ENCODE data around the gene SMARCA2.
A peak's percentile ranks its signal among the peaks of the same experiment; 100 is the strongest.

The SMARCA2 gene

DNA sequence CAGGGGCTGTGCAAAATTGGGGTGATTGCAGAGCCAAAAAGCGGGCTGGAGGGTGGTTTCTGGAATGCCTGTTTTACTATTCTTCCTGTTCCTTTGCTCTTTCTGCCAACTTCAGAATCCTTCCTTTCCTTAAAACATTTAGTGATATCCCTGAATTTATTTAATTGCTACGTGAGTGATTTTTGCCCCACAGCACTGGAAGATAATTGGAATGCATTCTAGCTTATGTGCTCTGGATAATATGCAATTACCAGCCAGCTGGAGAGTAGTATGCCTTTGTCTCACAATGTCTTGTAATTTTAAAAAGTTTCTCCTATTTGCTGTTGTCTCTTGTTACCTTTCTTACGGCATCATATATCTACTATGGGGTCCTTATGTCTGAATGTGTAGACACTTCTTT, 115.8 kb downstream of the SMARCA2 start:
- H3K4me3 ChIP-seq (replicated peaks; ENCODE audit: low read depth, low read length): no peak overlapping the region
- TF ChIP-seq CTCF (IDR thresholded peaks at IDR 0.05; ENCODE audit: low read length, missing control alignments): no peak

GRCh38 chr9:2132484-2133082, 117.4 kb downstream of the SMARCA2 start:
- peak; percentile 72 for DNase-seq (ENCODE audit: low read depth)
- peak; percentile 85 for TF ChIP-seq CTCF (IDR thresholded peaks at IDR 0.05; ENCODE audit: low read length, missing control alignments)
- H3K4me3 ChIP-seq (replicated peaks; ENCODE audit: low read depth, low read length): no peak overlapping the region

More for the DNA sequence above, 115.8 kb downstream of the SMARCA2 start:
- DNase-seq (ENCODE audit: low read depth): no peak

DNA sequence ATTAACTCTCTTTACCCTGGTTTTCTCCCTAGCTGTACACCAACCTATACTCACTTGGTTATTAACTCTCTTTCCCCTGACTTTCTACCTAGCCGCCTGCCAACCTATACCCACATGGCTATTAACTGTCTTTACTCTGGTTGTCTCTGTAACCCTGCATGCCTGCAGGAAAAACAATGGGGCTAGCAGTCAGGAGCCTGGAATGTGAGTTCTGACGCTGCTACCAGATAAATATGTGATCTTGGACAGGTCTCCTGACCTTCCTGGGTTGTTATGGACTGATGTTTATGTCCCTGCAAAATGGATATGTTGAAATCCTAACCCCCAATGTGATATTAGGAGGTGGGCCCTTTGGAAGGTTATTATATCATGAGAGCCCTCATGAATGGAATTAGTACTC, 119.2 kb downstream of the SMARCA2 start:
- TF ChIP-seq CTCF (IDR thresholded peaks at IDR 0.05; ENCODE audit: low read length, missing control alignments): no peak
- DNase-seq (ENCODE audit: low read depth): peak; percentile 74
- H3K4me3 ChIP-seq (replicated peaks; ENCODE audit: low read depth, low read length): no peak overlapping the region

DNA sequence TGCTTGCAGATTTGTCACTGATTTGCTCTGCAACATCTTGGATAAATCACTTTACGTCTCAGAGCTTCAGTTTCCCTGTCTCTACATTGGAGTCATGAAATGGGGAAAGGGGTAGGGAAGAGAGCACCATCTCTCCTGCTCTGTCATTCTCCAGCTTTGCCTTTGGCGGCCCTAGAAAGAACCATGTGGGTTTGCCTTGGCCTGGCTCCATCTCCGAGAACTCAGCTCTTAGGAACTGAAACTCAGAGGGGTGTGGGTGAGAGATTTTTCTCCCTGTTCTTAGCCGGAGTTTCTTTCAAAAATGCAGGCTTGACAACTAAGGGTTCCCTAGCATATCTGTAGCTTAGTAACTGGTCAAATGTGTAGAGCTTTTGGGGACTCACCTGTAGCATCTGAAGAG, 123.5 kb downstream of the SMARCA2 start:
- H3K4me3 ChIP-seq (replicated peaks; ENCODE audit: low read depth, low read length): no peak overlapping the region
- DNase-seq (ENCODE audit: low read depth): no peak
- no peak for TF ChIP-seq CTCF (IDR thresholded peaks at IDR 0.05; ENCODE audit: low read length, missing control alignments)

GRCh38 chr9:2140600-2141223, 125.6 kb downstream of the SMARCA2 start:
- no peak for DNase-seq (ENCODE audit: low read depth)
- TF ChIP-seq CTCF (IDR thresholded peaks at IDR 0.05; ENCODE audit: low read length, missing control alignments): no peak
- H3K4me3 ChIP-seq (replicated peaks; ENCODE audit: low read depth, low read length): no peak overlapping the region

- DNase-seq (ENCODE audit: low read depth): no peak
- no peak overlapping the region for H3K4me3 ChIP-seq (replicated peaks; ENCODE audit: low read depth, low read length)
- no peak for TF ChIP-seq CTCF (IDR thresholded peaks at IDR 0.05; ENCODE audit: low read length, missing control alignments)
Observed at GRCh38 chr9:2142212-2142611, 127.1 kb downstream of the SMARCA2 start.

DNA sequence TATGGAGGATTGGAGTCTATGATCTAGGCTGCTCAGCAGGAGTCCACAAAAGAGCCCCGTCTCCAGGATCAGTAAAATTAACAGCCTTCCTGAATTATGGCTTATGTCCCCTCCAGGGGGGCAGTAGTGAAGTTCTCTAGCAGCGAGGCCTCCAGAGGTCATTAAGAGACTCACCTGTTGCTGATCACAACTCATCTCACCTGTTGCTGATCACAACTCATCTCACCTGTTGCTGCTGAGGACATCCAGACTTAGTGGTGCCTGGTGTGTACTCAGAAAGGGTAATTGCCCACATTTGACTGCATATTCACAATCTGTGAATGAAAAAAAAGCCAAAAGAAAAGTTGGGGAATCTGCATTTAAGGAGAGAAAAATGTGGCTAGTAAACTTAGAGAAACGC, 129.5 kb downstream of the SMARCA2 start:
- TF ChIP-seq CTCF (IDR thresholded peaks at IDR 0.05; ENCODE audit: low read length, missing control alignments): no peak
- DNase-seq (ENCODE audit: low read depth): no peak
- no peak overlapping the region for H3K4me3 ChIP-seq (replicated peaks; ENCODE audit: low read depth, low read length)
